Measurements from ENCODE around the gene PARD6B.

GRCh38 chr20:50710492-50711063, 20.8 kb upstream of the PARD6B start:
- TF ChIP-seq JUND (IDR thresholded peaks at IDR 0.05): no peak
- no peak for TF ChIP-seq SP1 (IDR thresholded peaks at IDR 0.05; ENCODE audit: low read depth)
- TF ChIP-seq REST (IDR thresholded peaks at IDR 0.05; ENCODE audit: low read depth): no peak
- no peak for TF ChIP-seq CTCF (IDR thresholded peaks at IDR 0.05 in 2 of 3, conservative IDR thresholded peaks at IDR 0.05 in 1 of 3; ENCODE audit: borderline replicate concordance in 1 of 3, insufficient read depth in 1 of 3, low read depth in 2 of 3, low read length in 2 of 3)
- no peak for TF ChIP-seq POLR2A (IDR thresholded peaks at IDR 0.05; ENCODE audit: borderline replicate concordance, extremely low read depth, insufficient read depth, insufficient read length)
- TF ChIP-seq ELF1 (IDR thresholded peaks at IDR 0.05; ENCODE audit: borderline replicate concordance, low read depth): no peak
- TF ChIP-seq POLR2AphosphoS5 (IDR thresholded peaks at IDR 0.05; ENCODE audit: low read depth, low read length): no peak
- TF ChIP-seq ATF3 (IDR thresholded peaks at IDR 0.05): no peak
- TF ChIP-seq YY1 (IDR thresholded peaks at IDR 0.05; ENCODE audit: extremely low read depth, insufficient replicate concordance, low read depth, low read length): no peak
- TF ChIP-seq TCF7L2 (IDR thresholded peaks at IDR 0.05; ENCODE audit: borderline replicate concordance, extremely low read depth, insufficient read depth, insufficient read length): no peak
- TF ChIP-seq ZBTB33 (IDR thresholded peaks at IDR 0.05; ENCODE audit: extremely low read depth, insufficient replicate concordance, low read length): no peak
- no peak for TF ChIP-seq EGR1 (IDR thresholded peaks at IDR 0.05; ENCODE audit: low read depth)
- no peak for TF ChIP-seq MAX (IDR thresholded peaks at IDR 0.05)
- TF ChIP-seq EZH2 (IDR thresholded peaks at IDR 0.05): no peak

Measured in HCT116 (cell line).